ENCODE data around the gene MCC.
A peak's percentile ranks its signal among the peaks of the same experiment; 100 is the strongest.

Gene MCC

DNA sequence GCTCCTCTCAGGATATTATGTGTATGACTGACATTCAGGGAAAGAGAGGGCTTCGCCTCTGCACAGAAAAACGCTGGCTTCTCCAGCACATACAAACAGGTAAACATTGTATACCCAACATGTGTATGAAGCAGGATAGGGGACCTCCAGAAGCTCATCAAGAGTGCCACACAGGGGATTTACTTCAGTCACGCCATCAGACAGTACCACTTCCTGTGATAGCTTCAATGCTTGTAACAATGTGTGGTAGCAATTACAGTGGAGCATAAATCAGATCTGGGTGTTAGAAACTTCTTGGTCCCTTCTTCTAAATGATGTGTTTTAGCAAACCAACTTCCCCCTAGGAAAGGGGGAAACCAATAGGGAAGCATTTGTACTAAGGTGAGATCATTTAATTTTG is 214.3 kb downstream of the MCC start:
- Histone ChIP-seq H3K4me1 (ENCODE audit: control insufficient read depth, insufficient read depth, low read length) (peaks cover 74% of the 10 kb centered on the region), H3K27me3 (ENCODE audit: control insufficient read depth, insufficient read depth, low read length) (no peaks in the 10 kb centered on the region), H3K4me3 (ENCODE audit: low read depth, low read length) (no peak overlapping the region), H3K9me3 (ENCODE audit: control insufficient read depth, insufficient read depth, low read length) (no peaks in the 10 kb centered on the region), H3K27ac (ENCODE audit: low read depth, low read length) (no peak overlapping the region), H3K36me3 (ENCODE audit: control insufficient read depth, insufficient read depth, low read length) (no peaks in the 10 kb centered on the region), H3K9ac (ENCODE audit: low read depth, low read length) (no peak overlapping the region)

DNA sequence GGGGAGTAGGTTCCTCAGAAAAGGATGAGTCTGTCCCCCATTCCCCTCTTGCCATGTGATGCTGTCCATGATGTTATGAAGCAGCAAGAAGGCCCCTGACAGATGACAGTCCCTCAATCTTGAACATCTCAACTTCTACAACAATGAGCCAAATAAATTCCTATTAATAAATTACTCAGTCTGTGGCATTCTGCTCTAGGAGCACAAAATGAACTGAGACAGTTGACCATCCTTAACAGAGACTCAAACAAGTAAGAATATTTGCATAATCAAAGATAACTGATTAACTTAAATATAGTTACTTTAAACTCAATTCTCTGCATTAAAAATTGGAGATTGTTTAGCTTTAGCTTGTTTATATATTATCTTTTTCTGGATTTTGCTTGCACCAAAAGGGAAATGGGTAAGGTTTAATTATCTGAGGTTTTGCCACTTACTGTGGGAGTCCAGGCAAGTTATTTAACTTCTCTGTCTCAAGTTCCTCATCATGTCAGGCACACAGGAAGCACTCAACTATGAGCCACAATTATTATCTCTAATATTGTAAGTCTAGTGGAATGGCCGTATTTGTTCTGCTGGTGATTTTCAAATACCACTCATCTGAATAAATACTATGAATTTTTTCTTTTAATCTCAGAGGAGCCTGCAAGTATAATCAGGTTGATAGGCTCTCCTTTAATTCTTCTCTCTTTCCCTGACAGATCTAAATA is 216.4 kb downstream of the MCC start:
- Histone ChIP-seq H3K36me3 (ENCODE audit: control insufficient read depth, insufficient read depth, low read length) (no peaks in the 10 kb centered on the region), H3K9me3 (ENCODE audit: control insufficient read depth, insufficient read depth, low read length) (no peaks in the 10 kb centered on the region), H3K27me3 (ENCODE audit: control insufficient read depth, insufficient read depth, low read length) (no peaks in the 10 kb centered on the region), H3K4me1 (ENCODE audit: control insufficient read depth, insufficient read depth, low read length) (peaks cover 84% of the 10 kb centered on the region), H3K4me3 (ENCODE audit: low read depth, low read length) (no peak overlapping the region), H3K27ac (ENCODE audit: low read depth, low read length) (peak overlapping the region; percentile 58), H3K9ac (ENCODE audit: low read depth, low read length) (no peak overlapping the region)

DNA sequence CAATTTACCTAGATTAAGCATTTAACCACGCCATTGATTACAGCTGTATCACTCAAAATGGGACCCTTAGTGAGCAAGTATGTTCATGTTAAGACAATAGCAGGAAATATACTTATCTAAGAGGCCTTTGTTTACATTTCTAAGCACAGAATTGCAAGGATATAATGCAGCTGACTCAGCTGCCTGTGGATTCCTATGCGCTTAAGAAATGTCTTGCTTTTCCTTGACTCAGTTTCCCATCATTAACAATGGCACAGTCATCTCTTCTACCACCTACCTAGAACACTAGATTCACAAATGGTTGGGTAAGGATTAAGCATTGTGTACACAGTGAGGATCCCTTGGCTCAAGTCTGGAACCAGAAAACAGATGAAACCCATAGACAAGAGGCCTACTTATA is 217.2 kb downstream of the MCC start:
- Histone ChIP-seq H3K4me1 (ENCODE audit: control insufficient read depth, insufficient read depth, low read length) (peaks cover 84% of the 10 kb centered on the region), H3K27ac (ENCODE audit: low read depth, low read length) (peak overlapping the region; percentile 58), H3K4me3 (ENCODE audit: low read depth, low read length) (no peak overlapping the region), H3K36me3 (ENCODE audit: control insufficient read depth, insufficient read depth, low read length) (no peaks in the 10 kb centered on the region), H3K9ac (ENCODE audit: low read depth, low read length) (no peak overlapping the region), H3K9me3 (ENCODE audit: control insufficient read depth, insufficient read depth, low read length) (no peaks in the 10 kb centered on the region), H3K27me3 (ENCODE audit: control insufficient read depth, insufficient read depth, low read length) (no peaks in the 10 kb centered on the region)

- Histone ChIP-seq H3K9me3 (ENCODE audit: control insufficient read depth, insufficient read depth, low read length) (no peaks in the 10 kb centered on the region), H3K27ac (ENCODE audit: low read depth, low read length) (peak overlapping the region; percentile 58), H3K36me3 (ENCODE audit: control insufficient read depth, insufficient read depth, low read length) (no peaks in the 10 kb centered on the region), H3K27me3 (ENCODE audit: control insufficient read depth, insufficient read depth, low read length) (no peaks in the 10 kb centered on the region), H3K9ac (ENCODE audit: low read depth, low read length) (no peak overlapping the region), H3K4me3 (ENCODE audit: low read depth, low read length) (no peak overlapping the region), H3K4me1 (ENCODE audit: control insufficient read depth, insufficient read depth, low read length) (peaks cover 84% of the 10 kb centered on the region)
These were observed 218.2 kb downstream of the MCC start for GRCh38 chr5:113270086-113270485.

DNA sequence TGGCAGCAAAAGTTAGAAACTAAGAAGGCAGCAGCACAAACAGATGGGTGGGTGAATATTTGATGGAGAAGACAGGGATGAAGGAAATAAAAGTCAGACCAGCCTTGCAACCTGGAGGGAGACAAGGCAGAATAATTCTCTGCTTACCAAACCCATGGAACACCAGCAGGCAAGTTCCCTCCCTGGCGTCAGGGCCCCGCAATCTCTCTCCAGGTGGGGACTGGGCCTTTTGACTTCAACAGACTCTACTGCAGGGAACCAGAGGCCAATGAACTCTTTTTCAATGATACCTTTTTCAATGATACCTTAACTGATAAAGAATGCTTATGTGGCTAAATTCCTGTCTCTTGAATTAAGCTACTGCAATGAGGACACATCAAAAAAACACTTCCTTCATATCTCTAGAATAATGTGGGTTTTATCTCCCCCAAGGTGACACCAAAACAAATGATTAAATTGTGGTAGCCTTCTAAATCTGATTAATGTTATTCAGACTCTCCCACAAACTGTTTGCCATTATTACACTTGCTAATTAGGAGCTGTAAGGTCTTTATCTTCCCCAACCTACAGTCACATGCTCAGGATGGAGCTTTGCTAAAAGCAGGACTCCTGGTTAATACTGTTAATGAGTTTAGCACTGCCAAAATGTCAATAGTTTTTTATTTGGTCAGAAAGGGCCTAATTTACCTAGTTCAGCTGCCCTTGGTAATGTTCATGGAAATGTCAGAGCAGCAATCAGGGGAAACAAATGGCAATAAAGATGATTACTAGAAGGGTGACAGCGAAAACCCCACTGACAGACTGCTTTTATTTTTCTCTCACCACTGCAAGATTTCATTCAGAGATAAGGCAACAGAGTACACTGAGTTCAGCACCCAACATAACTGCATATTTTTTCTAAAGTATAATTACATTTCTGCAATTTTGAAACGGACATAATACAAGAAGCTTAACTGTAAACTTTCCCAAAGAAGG is 218.9 kb downstream of the MCC start:
- H3K9ac ChIP-seq (ENCODE audit: low read depth, low read length): no peak overlapping the region
- H3K27ac ChIP-seq (ENCODE audit: low read depth, low read length): peak overlapping the region; percentile 58
- no peaks in the 10 kb centered on the region for H3K9me3 ChIP-seq (ENCODE audit: control insufficient read depth, insufficient read depth, low read length)
- peaks cover 82% of the 10 kb centered on the region for H3K4me1 ChIP-seq (ENCODE audit: control insufficient read depth, insufficient read depth, low read length)
- H3K27me3 ChIP-seq (ENCODE audit: control insufficient read depth, insufficient read depth, low read length): no peaks in the 10 kb centered on the region
- no peak overlapping the region for H3K4me3 ChIP-seq (ENCODE audit: low read depth, low read length)
- no peaks in the 10 kb centered on the region for H3K36me3 ChIP-seq (ENCODE audit: control insufficient read depth, insufficient read depth, low read length)

- H3K36me3 ChIP-seq (ENCODE audit: control insufficient read depth, insufficient read depth, low read length): no peaks in the 10 kb centered on the region
These were observed 220.0 kb downstream of the MCC start for GRCh38 chr5:113268232-113268631.

DNA sequence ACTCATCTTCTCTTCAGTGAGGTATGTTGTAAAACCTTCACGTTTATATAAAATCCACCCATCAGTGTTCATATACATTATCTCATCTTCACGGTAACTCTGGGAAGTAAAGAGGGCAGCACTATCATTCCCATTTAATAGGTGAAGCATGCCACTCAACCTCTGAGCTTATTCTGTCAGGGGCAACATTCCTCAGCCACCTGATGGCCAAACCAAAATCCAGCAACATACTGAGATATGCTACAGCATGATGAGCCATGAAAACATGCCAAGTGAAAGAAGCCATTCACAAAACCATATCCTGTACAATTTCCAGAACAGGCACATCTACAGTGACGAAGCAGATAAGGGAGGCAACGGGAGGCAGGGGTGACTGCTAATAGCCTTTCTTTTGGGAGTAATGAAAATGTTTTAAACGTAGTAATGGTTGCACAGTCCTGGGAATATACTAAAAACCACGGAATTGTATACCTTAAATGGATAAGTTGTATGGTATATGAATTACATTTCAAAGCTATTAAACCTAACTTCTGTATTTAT is 220.8 kb downstream of the MCC start:
- H3K36me3 ChIP-seq (ENCODE audit: control insufficient read depth, insufficient read depth, low read length): no peaks in the 10 kb centered on the region
- no peaks in the 10 kb centered on the region for H3K9me3 ChIP-seq (ENCODE audit: control insufficient read depth, insufficient read depth, low read length)
- no peak overlapping the region for H3K27ac ChIP-seq (ENCODE audit: low read depth, low read length)
- H3K9ac ChIP-seq (ENCODE audit: low read depth, low read length): no peak overlapping the region
- H3K27me3 ChIP-seq (ENCODE audit: control insufficient read depth, insufficient read depth, low read length): no peaks in the 10 kb centered on the region
- peaks cover 73% of the 10 kb centered on the region for H3K4me1 ChIP-seq (ENCODE audit: control insufficient read depth, insufficient read depth, low read length)
- no peak overlapping the region for H3K4me3 ChIP-seq (ENCODE audit: low read depth, low read length)

More at GRCh38 chr5:113268232-113268631, 220.0 kb downstream of the MCC start:
- H3K4me1 ChIP-seq (ENCODE audit: control insufficient read depth, insufficient read depth, low read length): peaks cover 78% of the 10 kb centered on the region
- no peak overlapping the region for H3K9ac ChIP-seq (ENCODE audit: low read depth, low read length)
- no peaks in the 10 kb centered on the region for H3K27me3 ChIP-seq (ENCODE audit: control insufficient read depth, insufficient read depth, low read length)
- no peak overlapping the region for H3K4me3 ChIP-seq (ENCODE audit: low read depth, low read length)
- no peaks in the 10 kb centered on the region for H3K9me3 ChIP-seq (ENCODE audit: control insufficient read depth, insufficient read depth, low read length)
- H3K27ac ChIP-seq (ENCODE audit: low read depth, low read length): peak overlapping the region; percentile 58

DNA sequence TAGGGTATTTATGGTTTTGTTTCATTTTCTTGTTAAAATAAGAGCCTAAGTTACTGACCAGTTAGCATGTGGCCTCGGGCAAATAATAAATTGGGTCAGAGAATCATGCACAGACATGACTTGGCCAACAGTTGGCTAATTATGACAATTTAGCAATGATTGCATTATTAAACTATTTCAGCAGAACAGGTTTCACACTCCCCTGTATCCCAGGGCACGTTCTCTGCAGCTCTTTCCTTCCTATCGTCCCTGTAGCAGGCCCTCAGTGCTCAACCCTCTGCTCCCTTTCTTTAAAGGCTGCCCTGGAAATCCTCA is 221.4 kb downstream of the MCC start:
- Histone ChIP-seq H3K27ac (ENCODE audit: low read depth, low read length) (no peak overlapping the region), H3K9ac (ENCODE audit: low read depth, low read length) (no peak overlapping the region), H3K9me3 (ENCODE audit: control insufficient read depth, insufficient read depth, low read length) (no peaks in the 10 kb centered on the region), H3K4me3 (ENCODE audit: low read depth, low read length) (no peak overlapping the region), H3K4me1 (ENCODE audit: control insufficient read depth, insufficient read depth, low read length) (peaks cover 69% of the 10 kb centered on the region), H3K36me3 (ENCODE audit: control insufficient read depth, insufficient read depth, low read length) (no peaks in the 10 kb centered on the region), H3K27me3 (ENCODE audit: control insufficient read depth, insufficient read depth, low read length) (no peaks in the 10 kb centered on the region)

DNA sequence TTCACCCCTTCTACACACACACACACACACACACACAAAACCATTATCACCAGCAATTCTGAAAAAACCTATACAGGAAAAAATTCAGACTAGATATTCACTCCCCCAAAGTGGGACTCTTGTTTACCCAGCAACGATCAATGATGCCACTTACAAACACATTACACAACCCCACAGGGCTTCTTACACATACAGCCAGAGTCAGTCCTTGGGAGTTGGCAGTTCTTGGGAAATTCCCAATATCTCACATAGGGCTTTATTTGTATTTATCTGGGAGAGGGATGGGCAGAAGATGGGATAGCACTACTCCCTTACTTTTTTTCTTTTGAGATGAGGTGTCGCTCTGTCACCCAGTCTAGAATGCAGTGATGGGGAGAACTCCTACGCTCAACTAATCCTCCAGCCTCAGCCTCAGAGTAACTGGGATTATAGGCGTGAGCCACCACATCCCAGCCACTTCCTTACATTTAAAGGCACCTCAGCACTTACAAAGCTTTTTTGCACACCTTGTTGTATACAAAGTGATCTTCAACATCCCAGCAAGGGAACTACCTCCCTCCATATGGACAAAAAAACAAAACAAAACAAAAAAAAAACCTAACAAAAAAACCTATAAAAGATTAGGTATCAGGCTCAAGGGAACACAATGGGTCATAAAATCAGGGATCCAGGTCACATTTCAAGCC is 221.9 kb downstream of the MCC start:
- no peaks in the 10 kb centered on the region for H3K27me3 ChIP-seq (ENCODE audit: control insufficient read depth, insufficient read depth, low read length)
- no peaks in the 10 kb centered on the region for H3K9me3 ChIP-seq (ENCODE audit: control insufficient read depth, insufficient read depth, low read length)
- H3K4me1 ChIP-seq (ENCODE audit: control insufficient read depth, insufficient read depth, low read length): peaks cover 64% of the 10 kb centered on the region
- no peak overlapping the region for H3K4me3 ChIP-seq (ENCODE audit: low read depth, low read length)
- H3K36me3 ChIP-seq (ENCODE audit: control insufficient read depth, insufficient read depth, low read length): no peaks in the 10 kb centered on the region
- H3K27ac ChIP-seq (ENCODE audit: low read depth, low read length): no peak overlapping the region
- no peak overlapping the region for H3K9ac ChIP-seq (ENCODE audit: low read depth, low read length)

DNA sequence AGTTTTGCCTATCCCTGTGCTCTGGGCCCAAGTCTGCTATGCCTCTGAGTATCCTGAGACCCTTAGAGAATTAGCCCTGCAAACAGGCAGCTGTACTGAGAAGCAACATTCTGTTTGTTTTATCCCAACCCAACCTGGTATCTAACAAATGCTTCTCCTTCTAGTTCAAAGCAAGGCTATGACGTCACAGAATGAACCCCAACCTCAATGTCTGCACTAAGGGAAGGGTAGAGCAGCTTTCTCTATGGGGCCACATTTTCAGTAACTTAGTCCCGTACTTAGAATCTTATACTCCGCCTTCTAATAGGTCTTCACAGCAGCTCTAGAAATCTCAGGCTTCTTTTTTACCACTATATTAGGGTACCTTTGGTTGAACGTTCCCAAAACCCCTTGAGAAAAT is 223.1 kb downstream of the MCC start:
- H3K9me3 ChIP-seq (ENCODE audit: control insufficient read depth, insufficient read depth, low read length): no peaks in the 10 kb centered on the region
- no peak overlapping the region for H3K9ac ChIP-seq (ENCODE audit: low read depth, low read length)
- peak overlapping the region; percentile 29 for H3K27ac ChIP-seq (ENCODE audit: low read depth, low read length)
- no peaks in the 10 kb centered on the region for H3K36me3 ChIP-seq (ENCODE audit: control insufficient read depth, insufficient read depth, low read length)
- H3K27me3 ChIP-seq (ENCODE audit: control insufficient read depth, insufficient read depth, low read length): no peaks in the 10 kb centered on the region
- peaks cover 52% of the 10 kb centered on the region for H3K4me1 ChIP-seq (ENCODE audit: control insufficient read depth, insufficient read depth, low read length)
- H3K4me3 ChIP-seq (ENCODE audit: low read depth, low read length): no peak overlapping the region
